VCaP (cell line): ENCODE data around the gene TNFRSF1B.

Experiments
- H3K27ac ChIP-seq: fragments of 450-650 bp; 2 replicates; pipeline ENCODE4 v1.5.1; 2017
- CTCF ChIP-seq: fragments of 450-650 bp; conservative IDR thresholded peaks from 2 replicates; pipeline ENCODE4 v1.5.1; 2017; ENCODE audit warnings: mild to moderate bottlenecking, moderate library complexity

Gene TNFRSF1B

GRCh38 chr1:12166834-12167492, at the start of gene TNFRSF1B:
TNFRSF1B (plus strand) TSS chr1:12166991; CDS start chr1:12167092, 101 bp downstream.
- H3K27ac ChIP-seq: no peak within 1 kb of the TSS; the same call in 1 of the 2 replicates
- TF ChIP-seq CTCF: no peak

GRCh38 chr1:12121212-12122003, 45.4 kb upstream of the TNFRSF1B start:
- no peak for TF ChIP-seq CTCF
- H3K27ac ChIP-seq: no peak overlapping the region

- TF ChIP-seq CTCF: no peak
Measured at GRCh38 chr1:12123172-12123571, 43.6 kb upstream of the TNFRSF1B start.

GRCh38 chr1:12124693-12125421, 41.9 kb upstream of the TNFRSF1B start:
- peak; percentile 95 for TF ChIP-seq CTCF
- no peak overlapping the region for H3K27ac ChIP-seq

More at GRCh38 chr1:12123172-12123571, 43.6 kb upstream of the TNFRSF1B start:
- H3K27ac ChIP-seq: no peak overlapping the region

GRCh38 chr1:12125422-12126355, 41.1 kb upstream of the TNFRSF1B start:
- H3K27ac ChIP-seq: no peak overlapping the region
- TF ChIP-seq CTCF: no peak

- no peak overlapping the region for H3K27ac ChIP-seq
- TF ChIP-seq CTCF: no peak
Measured at GRCh38 chr1:12126781-12127180, 40.0 kb upstream of the TNFRSF1B start.
